ENCODE measurements around the gene XPO4.

Gene XPO4

GRCh38 chr13:20810808-20811207 is 91.7 kb downstream of the XPO4 start:
- Histone ChIP-seq H3K36me3 (ENCODE audit: control insufficient read depth, low read length) (peaks cover 59% of the 10 kb centered on the region), H3K79me2 (ENCODE audit: control insufficient read depth, low read length) (peaks cover 9% of the 10 kb centered on the region), H3K27me3 (ENCODE audit: control insufficient read depth, low read length) (no peaks in the 10 kb centered on the region), H3K9me2 (replicated peaks; ENCODE audit: control insufficient read depth, low read length) (no peaks in the 10 kb centered on the region), H3K4me2 (ENCODE audit: low read length) (no peak overlapping the region), H3K27ac (ENCODE audit: low read depth, low read length) (no peak overlapping the region), H3K4me3 (ENCODE audit: low read length) (no peak overlapping the region), H3F3A (ENCODE audit: control insufficient read depth, insufficient read depth) (no peaks in the 10 kb centered on the region), H3K9me3 (ENCODE audit: control insufficient read depth, insufficient read depth, low read length) (no peaks in the 10 kb centered on the region), H3K4me1 (ENCODE audit: control insufficient read depth, low read length) (no peaks in the 10 kb centered on the region), H4K20me1 (ENCODE audit: control insufficient read depth, insufficient read depth, low read depth, low read length) (no peaks in the 10 kb centered on the region)
- no peak for TF ChIP-seq EZH2phosphoT487 (IDR thresholded peaks at IDR 0.05; ENCODE audit: borderline replicate concordance, low read length)
- TF ChIP-seq CTCF (IDR thresholded peaks at IDR 0.05; ENCODE audit: low read depth, low read length, poor library complexity, severe bottlenecking): no peak

- Histone ChIP-seq H3K4me3 (ENCODE audit: low read length) (no peak overlapping the region), H3F3A (ENCODE audit: control insufficient read depth, insufficient read depth) (no peaks in the 10 kb centered on the region), H3K9me3 (ENCODE audit: control insufficient read depth, insufficient read depth, low read length) (no peaks in the 10 kb centered on the region), H3K9me2 (replicated peaks; ENCODE audit: control insufficient read depth, low read length) (no peaks in the 10 kb centered on the region), H3K27me3 (ENCODE audit: control insufficient read depth, low read length) (no peaks in the 10 kb centered on the region), H4K20me1 (ENCODE audit: control insufficient read depth, insufficient read depth, low read depth, low read length) (no peaks in the 10 kb centered on the region), H3K4me2 (ENCODE audit: low read length) (no peak overlapping the region), H3K36me3 (ENCODE audit: control insufficient read depth, low read length) (peaks cover 53% of the 10 kb centered on the region), H3K27ac (ENCODE audit: low read depth, low read length) (no peak overlapping the region), H3K79me2 (ENCODE audit: control insufficient read depth, low read length) (peaks cover 4% of the 10 kb centered on the region; the same call in 1 of the 2 replicates), H3K4me1 (ENCODE audit: control insufficient read depth, low read length) (no peaks in the 10 kb centered on the region)
- TF ChIP-seq CTCF (IDR thresholded peaks at IDR 0.05; ENCODE audit: low read depth, low read length, poor library complexity, severe bottlenecking) (no peak), EZH2phosphoT487 (IDR thresholded peaks at IDR 0.05; ENCODE audit: borderline replicate concordance, low read length) (no peak)
These were observed 93.7 kb downstream of the XPO4 start for GRCh38 chr13:20808874-20809273.

- no peak overlapping the region for H3K27ac ChIP-seq (ENCODE audit: low read depth, low read length)
- no peaks in the 10 kb centered on the region; the same call in 1 of the 2 replicates for H3K79me2 ChIP-seq (ENCODE audit: control insufficient read depth, low read length)
- H3K4me3 ChIP-seq (ENCODE audit: low read length): no peak overlapping the region
- H3K36me3 ChIP-seq (ENCODE audit: control insufficient read depth, low read length): peaks cover 63% of the 10 kb centered on the region
- H3K9me2 ChIP-seq (replicated peaks; ENCODE audit: control insufficient read depth, low read length): no peaks in the 10 kb centered on the region
- H3K4me1 ChIP-seq (ENCODE audit: control insufficient read depth, low read length): peaks cover 1% of the 10 kb centered on the region
- H3K9me3 ChIP-seq (ENCODE audit: control insufficient read depth, insufficient read depth, low read length): no peaks in the 10 kb centered on the region
- no peaks in the 10 kb centered on the region for H4K20me1 ChIP-seq (ENCODE audit: control insufficient read depth, insufficient read depth, low read depth, low read length)
- H3F3A ChIP-seq (ENCODE audit: control insufficient read depth, insufficient read depth): no peaks in the 10 kb centered on the region
- H3K27me3 ChIP-seq (ENCODE audit: control insufficient read depth, low read length): no peaks in the 10 kb centered on the region
- H3K4me2 ChIP-seq (ENCODE audit: low read length): no peak overlapping the region
- no peak for TF ChIP-seq CTCF (IDR thresholded peaks at IDR 0.05; ENCODE audit: low read depth, low read length, poor library complexity, severe bottlenecking)
- no peak for TF ChIP-seq EZH2phosphoT487 (IDR thresholded peaks at IDR 0.05; ENCODE audit: borderline replicate concordance, low read length)
These were observed 99.2 kb downstream of the XPO4 start for GRCh38 chr13:20803180-20803965.

Data from DOHH2 (cell line).